Measurements from ENCODE around the gene IHH.

GRCh38 chr2:219081701-219082331, 21.1 kb upstream of the IHH start:
- TF ChIP-seq CTCF (conservative IDR thresholded peaks at IDR 0.05; ENCODE audit: low read depth, low read length) (no peak), EZH2 (IDR thresholded peaks at IDR 0.05; ENCODE audit: borderline replicate concordance, low read depth, low read length, poor library complexity, severe bottlenecking) (no peak)

Data from A673 (cell line).